Osteocyte (in vitro differentiated cells): Measurements from ENCODE around the gene ETDA. TPM values are rescaled to one million over a fixed set of nuclear protein-coding genes. Genes with fewer than 3 reads are reported as not detected.
"Not testable (repeated sequence)": the region's sequence is repeated elsewhere in the genome, so short reads cannot be mapped to it uniquely, and the experiment has no call there.

Experiments
- DNase-seq: peaks from one replicate; pipeline ENCODE4 v3.0.0; 2021; ENCODE audit warnings: mixed read lengths; ENCODE audit not compliant: unreplicated experiment; ENCODE audit errors: extremely low spot score
- H3K27ac Mint-ChIP-seq: one replicate; pipeline ENCODE4 v1.8.0; 2021; ENCODE audit warnings: mild to moderate bottlenecking, mixed read lengths; ENCODE audit not compliant: unreplicated experiment
- H3K27me3 Mint-ChIP-seq: one replicate; pipeline ENCODE4 v1.8.0; 2021; ENCODE audit warnings: mixed read lengths; ENCODE audit not compliant: unreplicated experiment
- H3K36me3 Mint-ChIP-seq: one replicate; pipeline ENCODE4 v1.8.0; 2021; ENCODE audit warnings: mixed read lengths; ENCODE audit not compliant: unreplicated experiment
- H3K4me1 Mint-ChIP-seq: one replicate; pipeline ENCODE4 v1.8.0; 2021; ENCODE audit warnings: mixed read lengths; ENCODE audit not compliant: unreplicated experiment
- H3K4me3 Mint-ChIP-seq: one replicate; pipeline ENCODE4 v1.8.0; 2021; ENCODE audit warnings: mild to moderate bottlenecking, moderate library complexity, mixed read lengths; ENCODE audit not compliant: unreplicated experiment
- H3K9me3 Mint-ChIP-seq: one replicate; pipeline ENCODE4 v1.8.0; 2021; ENCODE audit warnings: mixed read lengths; ENCODE audit not compliant: unreplicated experiment
- CTCF ChIP-seq: fragments of 200-600 bp; sonication (generic); IDR thresholded peaks from 2 replicates; pipeline ENCODE4 v1.5.0; 2021; ENCODE audit warnings: antibody characterized with exemption, mild to moderate bottlenecking, moderate library complexity
- long read RNA-seq: library from polyadenylated mRNA; unstranded; transcript quantifications from one replicate; pipeline ENCODE4 v2.0.0, GENCODE V29; 2021
- total RNA-seq: library from RNA; stranded (reverse); gene quantifications from 2 replicates; pipeline ENCODE4 v1.2.1, GENCODE V29; 2021

ETDA gene
- total RNA-seq: not detected in 2 replicates
- long read RNA-seq: 0 reads

DNA sequence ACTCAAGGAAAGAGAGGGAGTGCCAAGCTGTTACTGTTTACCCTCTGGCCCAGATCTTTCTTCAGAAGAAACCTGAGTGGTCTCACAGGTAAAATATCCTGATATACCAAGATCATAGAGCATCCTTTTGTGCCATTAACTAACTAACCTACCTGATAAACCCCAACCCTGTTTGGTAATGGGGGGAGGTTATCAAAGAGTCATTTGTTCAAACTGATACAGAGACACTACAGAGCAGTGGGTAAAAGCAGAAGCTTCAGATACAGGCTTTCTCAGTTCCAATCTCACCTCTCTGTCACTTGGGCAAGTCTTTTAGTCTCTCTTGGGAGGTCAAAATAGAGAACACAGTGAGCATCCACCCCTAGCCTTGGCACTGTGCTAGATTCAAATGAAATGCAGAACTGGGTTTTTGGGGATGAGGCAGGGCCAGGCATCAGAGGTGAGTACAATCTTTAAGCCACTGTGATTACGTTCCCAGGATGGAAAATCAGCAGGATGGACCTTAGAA lies at the start of gene ETDA:
TSS of gene ETDA (plus strand) at position 51 of the 508 bp plus-strand sequence. CDS start 1,216 bp downstream, outside the sequence.
- not testable (repeated sequence) for H3K4me1 Mint-ChIP-seq, DNase-seq, H3K27ac Mint-ChIP-seq, H3K36me3 Mint-ChIP-seq, H3K27me3 Mint-ChIP-seq, H3K4me3 Mint-ChIP-seq, H3K9me3 Mint-ChIP-seq

DNA sequence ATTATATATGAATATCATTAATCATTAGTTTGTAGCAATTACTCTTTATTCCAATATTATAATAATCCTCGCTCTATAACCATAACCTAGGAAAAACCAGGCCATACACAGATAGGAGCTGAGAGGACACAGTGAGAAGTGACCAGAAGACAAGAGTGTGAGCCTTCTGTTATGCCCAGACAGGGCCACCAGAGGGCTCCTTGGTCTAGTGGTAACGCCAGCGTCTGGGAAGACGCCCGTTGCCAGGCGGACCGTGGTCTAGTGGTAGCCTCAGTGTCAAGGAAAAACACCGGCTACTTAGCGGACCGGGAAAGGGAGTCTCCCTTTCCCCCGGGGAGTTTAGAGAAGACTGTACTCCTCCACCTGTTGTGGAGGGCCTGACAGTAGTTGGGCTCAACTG lies 45.4 kb upstream of the ETDA start:
- H3K4me3 Mint-ChIP-seq, H3K27me3 Mint-ChIP-seq, H3K27ac Mint-ChIP-seq, DNase-seq, H3K4me1 Mint-ChIP-seq, H3K36me3 Mint-ChIP-seq: not testable (repeated sequence)
- TF ChIP-seq CTCF: peak; percentile 51
- H3K9me3 Mint-ChIP-seq: peaks cover 44% of the 10 kb centered on the region

GRCh38 chrX:135213200-135213844 lies 38.5 kb upstream of the ETDA start:
- no peak for DNase-seq
- Mint-ChIP-seq H3K4me1 (no peaks in the 10 kb centered on the region), H3K4me3 (no peak overlapping the region), H3K27ac (no peak overlapping the region), H3K9me3 (peaks cover 31% of the 10 kb centered on the region), H3K27me3 (no peaks in the 10 kb centered on the region), H3K36me3 (no peaks in the 10 kb centered on the region)
- no peak for TF ChIP-seq CTCF

- not testable (repeated sequence) for DNase-seq, H3K4me3 Mint-ChIP-seq, H3K36me3 Mint-ChIP-seq, H3K4me1 Mint-ChIP-seq, H3K27ac Mint-ChIP-seq, H3K9me3 Mint-ChIP-seq, H3K27me3 Mint-ChIP-seq
Measured at GRCh38 chrX:135245989-135246388, 5.9 kb upstream of the ETDA start.

GRCh38 chrX:135256087-135256684 lies 4.3 kb downstream of the ETDA start:
- peaks cover 13% of the 10 kb centered on the region for H3K9me3 Mint-ChIP-seq
- H3K4me1 Mint-ChIP-seq: not testable (repeated sequence)

DNA sequence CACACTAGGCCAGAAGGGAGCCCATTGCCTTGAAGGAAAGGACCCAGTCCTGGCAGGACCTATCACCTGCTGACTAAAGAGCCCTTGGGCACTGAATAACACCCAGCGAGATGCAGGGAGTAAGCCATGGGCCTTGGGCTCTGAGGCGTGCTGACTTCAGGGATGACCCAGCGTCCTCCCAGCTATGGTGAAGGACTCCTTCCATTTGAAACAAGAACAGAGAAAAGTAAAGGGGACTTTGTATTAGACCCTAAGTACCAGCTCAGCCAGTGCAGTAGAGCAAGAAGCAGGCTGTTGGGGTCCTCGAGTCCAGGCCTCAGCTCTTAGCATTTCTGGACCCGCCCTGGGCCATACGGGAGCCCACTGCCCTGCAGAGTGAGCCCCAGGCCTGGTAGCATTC lies 5.1 kb downstream of the ETDA start:
- Mint-ChIP-seq H3K4me3 (no peak overlapping the region), H3K9me3 (peaks cover 14% of the 10 kb centered on the region), H3K27ac (no peak overlapping the region), H3K36me3 (no peaks in the 10 kb centered on the region), H3K27me3 (no peaks in the 10 kb centered on the region), H3K4me1 (no peaks in the 10 kb centered on the region)
- TF ChIP-seq CTCF: no peak
- DNase-seq: peak; percentile 76

More at GRCh38 chrX:135256087-135256684, 4.3 kb downstream of the ETDA start:
- not testable (repeated sequence) for H3K27me3 Mint-ChIP-seq, H3K4me3 Mint-ChIP-seq, H3K36me3 Mint-ChIP-seq, H3K27ac Mint-ChIP-seq
- peak; percentile 67 for DNase-seq
